Spleen (tissue), 7 donors: ENCODE results near the gene VGLL3.

ENCODE experiments used
- CTCF ChIP-seq, 11 experiments: fragments of 200-600 bp in 7 of 11; fragments of 450-650 bp in 4 of 11; sonication (generic) in 4 of 11; IDR thresholded peaks in 8 of 11; conservative IDR thresholded peaks in 3 of 11; 1 replicate in 7 of 11; 2 replicates in 4 of 11; pipeline versions ENCODE4 v1.4.0 to v1.8.0; 2016 to 2021; ENCODE audit warnings: antibody characterized with exemption in 11 of 11, inconsistent platforms in 4 of 11, mild to moderate bottlenecking in 1 of 11
- POLR2A ChIP-seq, 3 donors: fragments of 450-650 bp; IDR thresholded peaks; one replicate each; pipeline ENCODE4 v1.5.1; 2017; ENCODE audit warnings: antibody characterized with exemption in 3 of 3, mild to moderate bottlenecking in 1 of 3
- POLR2AphosphoS5 ChIP-seq, 3 donors: sonication (generic); formaldehyde crosslinking; IDR thresholded peaks; one replicate each; pipeline ENCODE4 v1.5.1; 2017; ENCODE audit warnings: antibody characterized with exemption in 3 of 3
- donor health status: DM: no; HTN: no; CAD: no; lungs with moderate emphysema.
- donor health status: DM: no; HTN: no; CAD: no.
- donor health status: DM: no; HTN: no; CAD: no.

DNA sequence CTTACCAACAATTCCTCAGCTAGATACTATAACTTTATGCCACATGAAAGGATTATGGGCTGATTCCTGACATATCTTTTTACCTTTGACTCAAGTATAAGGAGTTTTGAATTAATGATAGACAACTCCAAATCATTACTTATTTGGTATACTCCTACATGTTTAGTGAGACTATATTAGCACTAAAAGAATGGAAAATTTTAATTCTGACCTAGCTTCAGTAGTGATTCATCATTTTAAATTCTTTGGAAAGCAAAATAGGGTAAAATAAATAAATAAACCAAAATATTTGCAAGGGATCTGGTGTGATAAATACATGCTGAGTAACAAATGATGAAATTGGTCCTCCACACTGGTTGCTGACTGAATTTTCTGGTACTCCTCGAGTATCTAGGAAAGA, 42.3 kb upstream of the VGLL3 start:
- no peak for TF ChIP-seq CTCF (IDR thresholded peaks at IDR 0.05 in 8 of 11, conservative IDR thresholded peaks at IDR 0.05 in 3 of 11)
- no peak for TF ChIP-seq POLR2A (IDR thresholded peaks at IDR 0.05)
- no peak for TF ChIP-seq POLR2AphosphoS5 (IDR thresholded peaks at IDR 0.05)
